ENCODE measurements around the gene MCF2L.

Gene MCF2L

GRCh38 chr13:113083402-113084061, 114.5 kb downstream of the MCF2L start:
- no peak overlapping the region for H3K4me3 ChIP-seq (ENCODE audit: low read depth, low read length)
- H3K27ac ChIP-seq (ENCODE audit: low read depth, low read length): no peak overlapping the region
- no peak overlapping the region for H3K9ac ChIP-seq (ENCODE audit: low read depth, low read length)
- H3K4me1 ChIP-seq (ENCODE audit: control insufficient read depth, insufficient read depth, low read length): no peaks in the 10 kb centered on the region
- H3K36me3 ChIP-seq (ENCODE audit: control insufficient read depth, insufficient read depth, low read length): peaks cover 12% of the 10 kb centered on the region
- H3K9me3 ChIP-seq (ENCODE audit: control insufficient read depth, insufficient read depth, low read length): no peaks in the 10 kb centered on the region
- H3K27me3 ChIP-seq (ENCODE audit: control insufficient read depth, insufficient read depth, low read length): no peaks in the 10 kb centered on the region

- Histone ChIP-seq H3K4me3 (ENCODE audit: low read depth, low read length) (no peak overlapping the region), H3K27me3 (ENCODE audit: control insufficient read depth, insufficient read depth, low read length) (no peaks in the 10 kb centered on the region)
These were observed 115.3 kb downstream of the MCF2L start for GRCh38 chr13:113084094-113084942.

DNA sequence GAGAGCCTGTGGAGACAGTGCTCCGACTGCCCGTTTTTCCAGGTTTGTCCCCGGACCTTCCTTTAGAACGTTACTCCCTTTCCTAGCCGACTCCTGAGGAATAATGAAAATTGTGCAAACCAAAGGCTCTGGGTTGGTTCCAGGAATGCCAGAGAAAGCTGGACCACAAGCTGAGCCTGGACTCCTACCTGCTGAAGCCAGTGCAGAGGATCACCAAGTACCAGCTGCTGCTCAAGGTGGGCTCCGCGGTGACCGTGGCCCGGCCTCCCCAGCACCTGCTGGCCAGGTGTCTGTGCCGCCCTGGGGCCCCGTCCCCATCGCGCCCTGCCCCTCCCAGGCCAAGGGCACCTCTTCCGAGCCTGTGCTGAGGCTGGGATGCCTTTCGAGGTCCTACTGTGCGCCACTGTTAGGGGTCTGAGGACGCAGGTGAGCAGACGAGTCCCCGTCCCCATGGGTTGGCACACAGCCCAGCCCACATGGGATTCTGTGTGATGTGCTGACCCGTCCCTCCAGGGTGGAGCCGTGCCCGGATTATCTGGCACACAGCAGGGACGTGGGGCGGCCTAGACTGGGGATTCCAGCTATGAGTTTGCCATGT, 116.0 kb downstream of the MCF2L start:
- Histone ChIP-seq H3K36me3 (ENCODE audit: control insufficient read depth, insufficient read depth, low read length) (peaks cover 12% of the 10 kb centered on the region), H3K9ac (ENCODE audit: low read depth, low read length) (no peak overlapping the region), H3K4me1 (ENCODE audit: control insufficient read depth, insufficient read depth, low read length) (peaks cover 4% of the 10 kb centered on the region), H3K27ac (ENCODE audit: low read depth, low read length) (no peak overlapping the region), H3K4me3 (ENCODE audit: low read depth, low read length) (no peak overlapping the region), H3K27me3 (ENCODE audit: control insufficient read depth, insufficient read depth, low read length) (no peaks in the 10 kb centered on the region), H3K9me3 (ENCODE audit: control insufficient read depth, insufficient read depth, low read length) (no peaks in the 10 kb centered on the region)

More at GRCh38 chr13:113084094-113084942, 115.3 kb downstream of the MCF2L start:
- Histone ChIP-seq H3K27ac (ENCODE audit: low read depth, low read length) (no peak overlapping the region), H3K36me3 (ENCODE audit: control insufficient read depth, insufficient read depth, low read length) (peaks cover 12% of the 10 kb centered on the region), H3K9me3 (ENCODE audit: control insufficient read depth, insufficient read depth, low read length) (no peaks in the 10 kb centered on the region), H3K4me1 (ENCODE audit: control insufficient read depth, insufficient read depth, low read length) (no peaks in the 10 kb centered on the region), H3K9ac (ENCODE audit: low read depth, low read length) (no peak overlapping the region)

DNA sequence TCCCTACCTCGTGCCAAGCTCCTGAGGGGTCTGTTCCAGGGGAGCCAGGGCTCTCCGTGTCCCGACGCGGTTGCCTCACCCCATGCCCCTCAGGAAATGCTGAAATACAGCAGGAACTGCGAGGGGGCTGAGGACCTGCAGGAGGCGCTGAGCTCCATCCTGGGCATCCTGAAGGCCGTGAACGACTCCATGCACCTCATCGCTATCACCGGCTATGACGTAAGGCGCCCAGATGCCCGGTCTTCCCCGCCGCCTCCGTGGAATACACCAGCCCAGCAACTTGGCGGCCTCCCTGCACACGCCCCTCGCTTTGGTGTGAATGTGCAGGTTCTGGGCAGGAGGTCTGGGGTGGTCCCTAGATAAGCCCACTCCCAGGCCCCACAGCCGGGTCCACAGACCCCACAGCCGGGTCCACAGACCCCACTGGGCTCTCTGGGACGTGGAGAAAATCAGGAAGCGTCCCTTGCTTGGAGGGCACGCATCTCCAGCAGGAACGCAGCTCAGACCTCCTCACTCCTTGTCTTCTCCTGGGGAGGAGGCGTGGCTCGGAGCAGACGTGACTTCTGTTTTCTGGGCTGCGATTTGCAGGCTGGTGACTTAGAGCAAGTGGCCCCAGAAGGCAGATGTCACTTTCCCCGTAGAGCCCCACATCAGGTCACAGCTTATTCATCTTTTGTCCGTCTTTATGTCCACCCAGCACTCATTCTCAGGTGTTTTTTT, 117.2 kb downstream of the MCF2L start:
- Histone ChIP-seq H3K27me3 (ENCODE audit: control insufficient read depth, insufficient read depth, low read length) (no peaks in the 10 kb centered on the region), H3K27ac (ENCODE audit: low read depth, low read length) (no peak overlapping the region), H3K9me3 (ENCODE audit: control insufficient read depth, insufficient read depth, low read length) (no peaks in the 10 kb centered on the region), H3K9ac (ENCODE audit: low read depth, low read length) (no peak overlapping the region), H3K36me3 (ENCODE audit: control insufficient read depth, insufficient read depth, low read length) (peaks cover 12% of the 10 kb centered on the region), H3K4me3 (ENCODE audit: low read depth, low read length) (no peak overlapping the region), H3K4me1 (ENCODE audit: control insufficient read depth, insufficient read depth, low read length) (peaks cover 9% of the 10 kb centered on the region)

DNA sequence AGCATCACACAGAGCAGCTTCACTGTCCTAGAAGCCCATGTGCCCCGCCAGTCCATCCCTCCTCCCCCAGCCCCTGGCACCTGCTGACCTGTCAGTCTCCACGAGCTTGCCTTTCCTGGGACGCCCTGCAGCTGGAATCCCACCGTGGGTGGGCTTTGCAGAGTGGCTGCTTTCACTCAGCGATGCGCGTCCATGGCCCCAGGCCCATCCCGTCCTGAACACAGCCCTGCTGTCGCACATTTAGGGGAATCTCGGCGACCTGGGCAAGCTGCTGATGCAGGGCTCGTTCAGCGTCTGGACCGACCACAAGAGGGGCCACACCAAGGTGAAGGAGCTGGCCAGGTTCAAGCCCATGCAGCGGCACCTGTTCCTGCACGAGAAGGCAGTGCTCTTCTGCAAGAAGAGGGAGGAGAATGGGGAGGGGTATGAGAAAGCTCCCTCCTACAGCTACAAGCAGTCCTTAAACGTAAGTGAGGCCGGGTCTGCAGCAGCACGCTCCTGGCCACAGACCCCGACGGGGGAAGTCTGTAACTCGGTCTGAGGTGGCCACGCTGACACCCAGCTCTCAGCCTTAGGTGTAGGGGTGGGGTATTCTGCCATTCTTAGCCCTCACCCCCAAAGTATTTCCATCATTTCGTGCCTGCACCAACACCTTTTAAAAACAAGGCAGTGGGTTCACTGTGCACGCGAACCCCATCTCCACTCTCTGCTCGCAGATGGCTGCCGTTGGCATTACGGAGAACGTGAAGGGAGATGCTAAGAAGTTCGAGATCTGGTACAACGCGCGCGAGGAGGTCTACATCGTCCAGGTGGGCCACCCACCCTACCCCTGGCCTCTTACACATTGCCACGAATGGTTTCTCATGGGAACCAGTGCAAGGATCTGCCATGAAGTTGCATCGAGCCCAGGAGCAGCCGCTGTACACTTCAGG, 118.2 kb downstream of the MCF2L start:
- Histone ChIP-seq H3K4me1 (ENCODE audit: control insufficient read depth, insufficient read depth, low read length) (peaks cover 9% of the 10 kb centered on the region), H3K27me3 (ENCODE audit: control insufficient read depth, insufficient read depth, low read length) (no peaks in the 10 kb centered on the region), H3K4me3 (ENCODE audit: low read depth, low read length) (no peak overlapping the region), H3K36me3 (ENCODE audit: control insufficient read depth, insufficient read depth, low read length) (peaks cover 12% of the 10 kb centered on the region), H3K9me3 (ENCODE audit: control insufficient read depth, insufficient read depth, low read length) (no peaks in the 10 kb centered on the region), H3K27ac (ENCODE audit: low read depth, low read length) (no peak overlapping the region), H3K9ac (ENCODE audit: low read depth, low read length) (no peak overlapping the region)

DNA sequence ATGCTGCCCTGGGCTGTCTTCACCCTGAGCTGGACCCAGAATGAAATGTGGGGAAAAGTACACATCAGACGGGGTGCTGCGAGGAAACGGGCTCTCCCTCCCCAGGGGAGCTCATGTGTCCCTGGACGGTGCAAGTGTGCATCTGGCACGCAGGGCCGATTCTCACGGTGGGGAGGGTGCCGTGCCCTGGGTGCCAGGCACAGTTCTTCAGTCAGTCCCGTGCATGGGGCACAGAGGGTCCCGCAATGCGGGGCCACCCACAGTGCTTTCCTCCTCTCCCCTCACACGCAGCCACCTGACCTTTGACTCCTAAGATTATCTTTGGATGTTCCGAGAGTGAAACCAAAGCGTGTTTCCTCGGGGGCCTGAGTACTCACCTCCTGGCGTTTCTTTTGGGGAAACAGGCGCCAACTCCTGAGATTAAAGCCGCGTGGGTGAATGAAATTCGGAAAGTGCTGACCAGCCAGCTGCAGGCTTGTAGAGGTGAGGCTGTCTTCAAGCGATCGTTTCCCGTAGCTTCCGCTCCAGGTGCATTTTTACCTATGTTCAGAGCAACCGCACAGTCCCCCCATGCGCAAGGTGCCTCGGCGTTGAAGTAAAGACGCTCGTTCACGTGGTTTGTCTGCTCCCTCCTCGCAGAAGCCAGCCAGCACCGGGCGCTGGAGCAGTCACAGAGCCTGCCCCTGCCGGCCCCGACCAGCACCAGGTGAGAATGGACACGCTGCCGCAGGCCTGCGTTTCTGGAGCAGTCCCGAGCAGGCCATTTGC, 119.1 kb downstream of the MCF2L start:
- H3K27me3 ChIP-seq (ENCODE audit: control insufficient read depth, insufficient read depth, low read length): no peaks in the 10 kb centered on the region
- H3K9ac ChIP-seq (ENCODE audit: low read depth, low read length): no peak overlapping the region
- H3K9me3 ChIP-seq (ENCODE audit: control insufficient read depth, insufficient read depth, low read length): no peaks in the 10 kb centered on the region
- H3K4me3 ChIP-seq (ENCODE audit: low read depth, low read length): no peak overlapping the region
- no peak overlapping the region for H3K27ac ChIP-seq (ENCODE audit: low read depth, low read length)
- peaks cover 12% of the 10 kb centered on the region for H3K36me3 ChIP-seq (ENCODE audit: control insufficient read depth, insufficient read depth, low read length)
- H3K4me1 ChIP-seq (ENCODE audit: control insufficient read depth, insufficient read depth, low read length): peaks cover 9% of the 10 kb centered on the region

GRCh38 chr13:113088691-113089020, 119.6 kb downstream of the MCF2L start:
- Histone ChIP-seq H3K27me3 (ENCODE audit: control insufficient read depth, insufficient read depth, low read length) (no peaks in the 10 kb centered on the region), H3K4me1 (ENCODE audit: control insufficient read depth, insufficient read depth, low read length) (peaks cover 9% of the 10 kb centered on the region), H3K36me3 (ENCODE audit: control insufficient read depth, insufficient read depth, low read length) (peaks cover 12% of the 10 kb centered on the region), H3K4me3 (ENCODE audit: low read depth, low read length) (no peak overlapping the region), H3K9ac (ENCODE audit: low read depth, low read length) (no peak overlapping the region), H3K9me3 (ENCODE audit: control insufficient read depth, insufficient read depth, low read length) (no peaks in the 10 kb centered on the region), H3K27ac (ENCODE audit: low read depth, low read length) (no peak overlapping the region)

DNA sequence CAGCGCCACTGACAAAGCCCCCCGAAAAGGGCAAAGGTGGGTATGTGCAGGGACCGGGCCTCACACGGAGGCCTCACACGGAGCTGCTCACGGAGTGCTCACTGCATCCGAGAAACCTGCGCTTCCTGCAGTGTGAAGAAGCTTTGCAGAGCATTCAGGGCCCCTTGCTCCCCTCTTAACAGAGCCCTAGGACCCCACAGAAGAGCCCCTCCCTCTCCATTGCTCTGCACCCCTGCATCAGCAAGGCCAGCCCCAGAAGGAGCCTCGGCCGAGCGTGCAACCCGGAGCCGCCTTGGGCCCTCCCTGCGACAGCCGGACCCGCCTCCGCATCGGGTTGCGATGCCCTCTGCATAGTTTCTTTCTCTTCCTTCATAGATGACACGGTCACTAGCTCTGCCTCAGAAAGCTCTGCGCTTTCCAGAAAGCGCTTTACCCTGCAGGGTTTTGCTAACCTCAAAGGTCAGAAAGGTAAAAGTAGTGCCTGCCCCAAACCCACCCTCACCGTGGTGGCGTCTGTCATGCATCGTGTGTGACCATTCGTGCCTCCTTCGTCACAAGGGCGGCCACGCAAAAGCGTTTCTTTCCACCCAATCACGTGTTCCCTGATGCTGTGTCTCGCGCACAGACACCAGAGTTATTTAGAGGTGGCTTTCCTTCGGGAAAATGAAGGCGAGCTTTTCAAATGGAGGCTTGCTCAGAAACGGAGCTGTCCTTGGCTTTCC, 120.8 kb downstream of the MCF2L start:
- H3K36me3 ChIP-seq (ENCODE audit: control insufficient read depth, insufficient read depth, low read length): peaks cover 12% of the 10 kb centered on the region
- H3K27me3 ChIP-seq (ENCODE audit: control insufficient read depth, insufficient read depth, low read length): no peaks in the 10 kb centered on the region

DNA sequence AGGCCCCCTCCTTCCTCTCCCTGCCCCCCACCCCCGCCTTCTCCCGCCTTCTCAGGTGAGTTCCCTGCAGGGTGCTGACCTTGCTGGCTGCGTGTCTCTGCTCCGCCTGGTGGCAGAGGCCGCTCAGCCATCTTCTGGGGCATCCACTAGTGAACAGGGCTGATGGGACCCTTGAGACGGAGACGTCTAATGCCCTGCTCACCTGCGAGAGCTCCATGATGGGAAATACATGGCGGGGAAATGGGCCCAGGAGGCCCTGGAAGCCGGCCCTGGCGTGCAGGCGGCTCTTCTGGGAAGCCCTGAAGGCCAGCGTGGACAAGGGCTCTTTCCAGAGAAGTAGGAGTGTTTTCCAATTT, 121.4 kb downstream of the MCF2L start:
- H3K27me3 ChIP-seq (ENCODE audit: control insufficient read depth, insufficient read depth, low read length): no peaks in the 10 kb centered on the region

More for the DNA sequence above, 120.8 kb downstream of the MCF2L start:
- no peaks in the 10 kb centered on the region for H3K9me3 ChIP-seq (ENCODE audit: control insufficient read depth, insufficient read depth, low read length)
- no peak overlapping the region for H3K9ac ChIP-seq (ENCODE audit: low read depth, low read length)
- H3K4me3 ChIP-seq (ENCODE audit: low read depth, low read length): no peak overlapping the region
- peaks cover 9% of the 10 kb centered on the region for H3K4me1 ChIP-seq (ENCODE audit: control insufficient read depth, insufficient read depth, low read length)
- H3K27ac ChIP-seq (ENCODE audit: low read depth, low read length): no peak overlapping the region

More for the DNA sequence above, 121.4 kb downstream of the MCF2L start:
- Histone ChIP-seq H3K36me3 (ENCODE audit: control insufficient read depth, insufficient read depth, low read length) (peaks cover 12% of the 10 kb centered on the region), H3K4me3 (ENCODE audit: low read depth, low read length) (no peak overlapping the region), H3K9me3 (ENCODE audit: control insufficient read depth, insufficient read depth, low read length) (no peaks in the 10 kb centered on the region), H3K27ac (ENCODE audit: low read depth, low read length) (no peak overlapping the region), H3K4me1 (ENCODE audit: control insufficient read depth, insufficient read depth, low read length) (peaks cover 9% of the 10 kb centered on the region), H3K9ac (ENCODE audit: low read depth, low read length) (no peak overlapping the region)
